H9 (cell line): ENCODE results near the gene RPLP2. TPM values are rescaled to one million over a fixed set of nuclear protein-coding genes. Genes with fewer than 3 reads are reported as not detected.

Experiments used
- DNase-seq: peaks from one replicate; pipeline ENCODE4 v3.0.0-alpha.2; 2017
- H2AFZ ChIP-seq: one replicate; pipeline ENCODE4 v1.6.1; 2013; ENCODE audit warnings: mild to moderate bottlenecking, low read length, control low read depth, moderate library complexity
- H2AK5ac ChIP-seq: 2 replicates; pipeline ENCODE4 v1.6.1; 2013; ENCODE audit warnings: low read length, control low read depth, mixed read lengths; ENCODE audit not compliant: insufficient read length
- H2BK120ac ChIP-seq: one replicate; pipeline ENCODE4 v1.6.1; 2013; ENCODE audit warnings: low read depth, mild to moderate bottlenecking, low read length, control low read depth, inconsistent platforms; ENCODE audit not compliant: poor library complexity, severe bottlenecking
- H2BK12ac ChIP-seq: 2 replicates; pipeline ENCODE4 v1.6.1; 2013; ENCODE audit warnings: low read length, control low read depth, mixed read lengths, low read depth; ENCODE audit not compliant: insufficient read length
- H2BK15ac ChIP-seq: 2 replicates; pipeline ENCODE4 v1.6.1; 2013; ENCODE audit warnings: low read depth, low read length, control low read depth
- H2BK20ac ChIP-seq: one replicate; pipeline ENCODE4 v1.6.1; 2013; ENCODE audit warnings: low read depth, mild to moderate bottlenecking, low read length, control low read depth, inconsistent platforms; ENCODE audit not compliant: poor library complexity, severe bottlenecking
- H2BK5ac ChIP-seq: 2 replicates; pipeline ENCODE4 v1.6.1; 2013; ENCODE audit warnings: low read length, control low read depth, mixed read lengths; ENCODE audit not compliant: insufficient read length
- H3K14ac ChIP-seq: 2 replicates; pipeline ENCODE4 v1.6.1; 2013; ENCODE audit warnings: low read length, control low read depth; ENCODE audit not compliant: insufficient read depth
- H3K18ac ChIP-seq: 2 replicates; pipeline ENCODE4 v1.6.1; 2013; ENCODE audit warnings: low read depth, mild to moderate bottlenecking, mixed read lengths, low read length, control low read depth; ENCODE audit not compliant: insufficient read length
- H3K23ac ChIP-seq: 2 replicates; pipeline ENCODE4 v1.6.1; 2013; ENCODE audit warnings: low read length, control low read depth, mixed read lengths, low read depth; ENCODE audit not compliant: insufficient read length
- H3K23me2 ChIP-seq: 2 replicates; pipeline ENCODE4 v1.6.1; 2013; ENCODE audit warnings: low read depth, mild to moderate bottlenecking, mixed read lengths, low read length, control low read depth; ENCODE audit not compliant: insufficient read length, poor library complexity, severe bottlenecking
- H3K27ac ChIP-seq: 2 replicates; pipeline ENCODE4 v1.5.1; 2013; ENCODE audit warnings: low read length, control low read depth, mixed read lengths, low read depth; ENCODE audit not compliant: insufficient read length
- H3K27me3 ChIP-seq: 2 replicates; pipeline ENCODE4 v1.6.1; 2013; ENCODE audit warnings: low read length, control low read depth, inconsistent platforms; ENCODE audit not compliant: insufficient read depth
- H3K4ac ChIP-seq: 2 replicates; pipeline ENCODE4 v1.6.1; 2013; ENCODE audit warnings: low read depth, mild to moderate bottlenecking, control low read depth, inconsistent platforms, low read length, moderate library complexity
- H3K4me1 ChIP-seq: 2 replicates; pipeline ENCODE4 v1.6.1; 2013; ENCODE audit warnings: low read length, control low read depth, inconsistent platforms; ENCODE audit not compliant: insufficient read depth
- H3K4me2 ChIP-seq: 2 replicates; pipeline ENCODE4 v1.6.1; 2013; ENCODE audit warnings: low read length, control low read depth, mixed read lengths; ENCODE audit not compliant: insufficient read length, insufficient read depth
- H3K56ac ChIP-seq: 2 replicates; pipeline ENCODE4 v1.6.1; 2013; ENCODE audit warnings: low read depth, mild to moderate bottlenecking, mixed read lengths, low read length, control low read depth; ENCODE audit not compliant: insufficient read length
- H3K79me1 ChIP-seq: 2 replicates; pipeline ENCODE4 v1.6.1; 2013; ENCODE audit warnings: low read depth, mild to moderate bottlenecking, moderate library complexity, low read length, control low read depth, inconsistent platforms; ENCODE audit not compliant: insufficient read depth, poor library complexity, severe bottlenecking
- H3K79me2 ChIP-seq: 2 replicates; pipeline ENCODE4 v1.6.1; 2013; ENCODE audit warnings: low read length, control low read depth, inconsistent platforms; ENCODE audit not compliant: insufficient read depth
- H3K9ac ChIP-seq: 2 replicates; pipeline ENCODE4 v1.6.1; 2013; ENCODE audit warnings: low read length, control low read depth, mixed read lengths; ENCODE audit not compliant: insufficient read length; ENCODE audit errors: extremely low read depth
- H3K9me3 ChIP-seq: one replicate; pipeline ENCODE4 v1.6.1; 2013; ENCODE audit warnings: low read depth, low read length, inconsistent platforms; ENCODE audit not compliant: control insufficient read depth
- H3T11ph ChIP-seq: one replicate; pipeline ENCODE4 v1.6.1; 2013; ENCODE audit warnings: mild to moderate bottlenecking, low read length, control low read depth, inconsistent platforms
- H4K20me1 ChIP-seq: one replicate; pipeline ENCODE4 v1.6.1; 2013; ENCODE audit not compliant: control insufficient read depth, insufficient read length, insufficient read depth
- H4K5ac ChIP-seq: 2 replicates; pipeline ENCODE4 v1.6.1; 2013; ENCODE audit warnings: low read depth, mild to moderate bottlenecking, mixed read lengths, low read length, control low read depth; ENCODE audit not compliant: insufficient read length
- H4K8ac ChIP-seq: replicated peaks from 2 replicates; pipeline ENCODE4 v1.6.1; 2013; ENCODE audit warnings: low read length, control low read depth, mixed read lengths, low read depth; ENCODE audit not compliant: insufficient read length
- H4K91ac ChIP-seq: 2 replicates; pipeline ENCODE4 v1.6.1; 2013; ENCODE audit warnings: low read depth, mild to moderate bottlenecking, moderate library complexity, mixed read lengths, low read length, control low read depth; ENCODE audit not compliant: insufficient read length
- H3K27ac Mint-ChIP-seq, 3 experiments: 2 replicates in 2 of 3; 3 replicates in 1 of 3; pipeline ENCODE4 v1.8.0; 2020 to 2021; ENCODE audit warnings: mixed read lengths in 3 of 3, mild to moderate bottlenecking in 1 of 3, moderate library complexity in 1 of 3
- H3K27me3 Mint-ChIP-seq: 2 replicates; pipeline ENCODE4 v1.8.0; 2021; ENCODE audit warnings: low read depth, mild to moderate bottlenecking, moderate library complexity, mixed read lengths
- H3K36me3 Mint-ChIP-seq, 3 experiments: 2 replicates in 2 of 3; 3 replicates in 1 of 3; pipeline ENCODE4 v1.8.0; 2020 to 2021; ENCODE audit warnings: low read depth in 3 of 3, mixed read lengths in 3 of 3; ENCODE audit not compliant: insufficient read depth in 1 of 3
- H3K4me1 Mint-ChIP-seq, 2 experiments: 2 replicates each; pipeline ENCODE4 v1.8.0; 2020; ENCODE audit warnings: mixed read lengths in 2 of 2
- H3K4me3 Mint-ChIP-seq, 2 experiments: 2 replicates in 1 of 2; 3 replicates in 1 of 2; pipeline ENCODE4 v1.8.0; 2020 to 2021; ENCODE audit warnings: mild to moderate bottlenecking in 2 of 2, mixed read lengths in 2 of 2, moderate library complexity in 1 of 2
- H3K9me3 Mint-ChIP-seq, 2 experiments: 2 replicates in 1 of 2; 3 replicates in 1 of 2; pipeline ENCODE4 v1.8.0; 2020; ENCODE audit warnings: mild to moderate bottlenecking in 2 of 2, mixed read lengths in 2 of 2, moderate library complexity in 1 of 2
- CTCF ChIP-seq: fragments of 200-600 bp; sonication (generic); conservative IDR thresholded peaks from 3 replicates; pipeline ENCODE4 v1.8.0; 2021; ENCODE audit warnings: antibody characterized with exemption, mild to moderate bottlenecking
- WGBS: extraction: QIAGEN DNeasy Blood & Tissue Kit; methylation state at CpG from one replicate; pipeline ENCODE4 v1.1.7; 2013; ENCODE audit warnings: missing lambda C conversion rate, low lambda C conversion rate, mixed read lengths; ENCODE audit not compliant: insufficient read length; ENCODE audit errors: extremely low coverage; 5-methylcytosine and 5-hydroxymethylcytosine counted together
- total RNA-seq: library from RNA; stranded (reverse); gene quantifications from 2 replicates; pipeline ENCODE4 v1.2.1, GENCODE V29; 2021

RPLP2 gene
- total RNA-seq, 1 experiment from 2014 or later, result 2,138 TPM

GRCh38 chr11:802018-802617 lies 7.6 kb upstream of the RPLP2 start:
- no peak for DNase-seq
- H3K4me1 Mint-ChIP-seq, result peaks cover 8 to 9% of the 10 kb centered on the region in 2 experiments
- H3K56ac ChIP-seq, result no peak overlapping the region
- no peak overlapping the region for H2BK120ac ChIP-seq
- no peak overlapping the region for H2BK15ac ChIP-seq
- H3K27me3 ChIP-seq, result no peaks in the 10 kb centered on the region
- no peak overlapping the region for H3T11ph ChIP-seq
- H2AK5ac ChIP-seq, result no peak overlapping the region
- peak overlapping the region in 1 of 3 experiments; percentile 35; a peak in 1 of 7 replicates for H3K27ac Mint-ChIP-seq
- no peak overlapping the region for H2BK5ac ChIP-seq
- TF ChIP-seq CTCF, result no peak
- H3K18ac ChIP-seq, result no peak overlapping the region
- no peak overlapping the region for H2BK12ac ChIP-seq
- H3K23me2 ChIP-seq, result peaks cover 12% of the 10 kb centered on the region
- H3K36me3 Mint-ChIP-seq, result peaks cover 0 to 8% (median 8%) of the 10 kb centered on the region in 3 experiments; a peak in 4 of 7 replicates
- no peaks in the 10 kb centered on the region for H3K9me3 Mint-ChIP-seq
- H2BK20ac ChIP-seq, result no peak overlapping the region
- H3K27me3 Mint-ChIP-seq, result no peaks in the 10 kb centered on the region
- no peak overlapping the region for H3K14ac ChIP-seq
- H3K4me1 ChIP-seq, result no peaks in the 10 kb centered on the region
- H3K4me2 ChIP-seq, result no peak overlapping the region
- H3K9me3 ChIP-seq, result no peaks in the 10 kb centered on the region
- no peak overlapping the region for H3K4ac ChIP-seq
- no peaks in the 10 kb centered on the region for H4K20me1 ChIP-seq
- H4K5ac ChIP-seq, result no peak overlapping the region
- H3K4me3 Mint-ChIP-seq, result no peak overlapping the region
- WGBS, result no CpG with 5 or more reads among the region's 21 CpGs
- no peaks in the 10 kb centered on the region for H3K79me1 ChIP-seq
- H3K23ac ChIP-seq, result no peak overlapping the region
- H3K27ac ChIP-seq, result no peak overlapping the region
- no peaks in the 10 kb centered on the region for H3K79me2 ChIP-seq
- no peak overlapping the region for H3K9ac ChIP-seq
- no peak overlapping the region for H4K8ac ChIP-seq
- no peak overlapping the region for H4K91ac ChIP-seq
- no peak overlapping the region for H2AFZ ChIP-seq
